ENCODE results near the gene SLC16A6. TPM values are rescaled to one million over a fixed set of nuclear protein-coding genes. Genes with fewer than 3 reads are reported as not detected.

Gene SLC16A6
- polyA plus RNA-seq, 3 donors = 12.3 to 24.7 (median 14.0) TPM

DNA sequence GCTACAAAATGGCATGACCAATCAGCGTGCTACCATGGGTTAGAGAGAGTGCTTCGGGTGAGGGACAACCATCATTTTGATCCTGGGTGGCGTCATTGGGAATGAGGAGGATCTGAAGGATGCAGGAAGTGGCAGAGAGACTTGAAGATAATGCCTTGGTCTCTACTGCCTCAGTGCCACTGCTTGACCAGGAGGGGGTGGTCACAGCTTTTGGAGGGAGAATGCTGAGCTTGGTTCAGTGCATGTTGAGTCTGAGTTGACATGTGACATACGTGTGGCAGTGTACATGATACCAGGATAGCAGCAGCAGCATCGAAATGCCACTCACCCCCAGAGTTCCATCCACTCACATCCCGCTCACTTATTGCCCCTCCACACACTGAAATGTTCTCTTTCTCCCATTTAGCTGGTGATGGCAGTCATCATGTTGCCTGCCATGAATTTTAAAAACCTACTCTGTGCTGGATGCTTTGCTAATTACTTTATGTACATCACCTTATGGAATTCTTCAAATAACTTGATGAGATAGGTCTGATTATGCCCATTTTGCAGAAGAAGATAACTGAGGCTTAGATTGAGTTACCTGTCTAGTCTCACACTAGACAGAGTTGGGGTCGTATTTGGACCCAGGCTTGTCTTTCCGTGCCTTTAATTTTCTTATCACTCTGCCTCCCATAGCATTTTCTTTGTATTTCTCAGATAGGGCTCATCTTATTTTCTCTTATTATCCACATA lies 37.1 kb upstream of the SLC16A6 start:
- 94% methylated on average over 7 of the region's 8 CpGs for WGBS (ENCODE audit: insufficient coverage)
- Histone ChIP-seq H3K27ac (ENCODE audit: low read depth in 1 of 2, low read length in 2 of 2) (no peak overlapping the region), H3K4me3 (replicated peaks in 1 of 3; ENCODE audit: low read depth in 2 of 3, low read length in 3 of 3) (no peak overlapping the region), H3K9me3 (replicated peaks in 1 of 2; ENCODE audit: control insufficient read depth in 1 of 2, insufficient read depth in 1 of 2, low read length in 2 of 2) (peaks cover 18 to 30% of the 10 kb centered on the region in 2 donors), H2AFZ (ENCODE audit: insufficient read depth, low read depth, low read length, poor library complexity, severe bottlenecking) (no peak overlapping the region), H3K4me2 (replicated peaks; ENCODE audit: extremely low read depth, low read length, poor library complexity, severe bottlenecking) (no peak overlapping the region), H4K20me1 (ENCODE audit: insufficient read depth, low read length) (no peaks in the 10 kb centered on the region), H3K4me1 (ENCODE audit: control insufficient read depth in 1 of 2, insufficient read depth in 2 of 2, low read length in 2 of 2) (no peaks in the 10 kb centered on the region), H3K36me3 (replicated peaks in 1 of 2; ENCODE audit: control insufficient read depth in 1 of 2, insufficient read depth in 2 of 2, low read length in 2 of 2) (no peaks in the 10 kb centered on the region), H3K79me2 (ENCODE audit: insufficient read depth, low read length) (no peaks in the 10 kb centered on the region), H3K27me3 (ENCODE audit: control insufficient read depth in 2 of 2, insufficient read depth in 2 of 2, low read length in 2 of 2) (no peaks in the 10 kb centered on the region), H3K9ac (ENCODE audit: insufficient read depth, low read length, poor library complexity, severe bottlenecking) (no peak overlapping the region)
- H3K27ac Mint-ChIP-seq = no peak overlapping the region
- peaks cover 23% of the 10 kb centered on the region in 2 donors for H3K36me3 Mint-ChIP-seq
- TF ChIP-seq, protein P1, sequence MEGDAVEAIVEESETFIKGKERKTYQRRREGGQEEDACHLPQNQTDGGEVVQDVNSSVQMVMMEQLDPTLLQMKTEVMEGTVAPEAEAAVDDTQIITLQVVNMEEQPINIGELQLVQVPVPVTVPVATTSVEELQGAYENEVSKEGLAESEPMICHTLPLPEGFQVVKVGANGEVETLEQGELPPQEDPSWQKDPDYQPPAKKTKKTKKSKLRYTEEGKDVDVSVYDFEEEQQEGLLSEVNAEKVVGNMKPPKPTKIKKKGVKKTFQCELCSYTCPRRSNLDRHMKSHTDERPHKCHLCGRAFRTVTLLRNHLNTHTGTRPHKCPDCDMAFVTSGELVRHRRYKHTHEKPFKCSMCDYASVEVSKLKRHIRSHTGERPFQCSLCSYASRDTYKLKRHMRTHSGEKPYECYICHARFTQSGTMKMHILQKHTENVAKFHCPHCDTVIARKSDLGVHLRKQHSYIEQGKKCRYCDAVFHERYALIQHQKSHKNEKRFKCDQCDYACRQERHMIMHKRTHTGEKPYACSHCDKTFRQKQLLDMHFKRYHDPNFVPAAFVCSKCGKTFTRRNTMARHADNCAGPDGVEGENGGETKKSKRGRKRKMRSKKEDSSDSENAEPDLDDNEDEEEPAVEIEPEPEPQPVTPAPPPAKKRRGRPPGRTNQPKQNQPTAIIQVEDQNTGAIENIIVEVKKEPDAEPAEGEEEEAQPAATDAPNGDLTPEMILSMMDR (IDR thresholded peaks at IDR 0.05) = no peak
- peaks cover 25 to 30% (median 28%) of the 10 kb centered on the region in 7 donors for H3K9me3 Mint-ChIP-seq
- peaks cover 15% of the 10 kb centered on the region for H3K4me1 Mint-ChIP-seq
- no peak overlapping the region for H3K4me3 Mint-ChIP-seq
- intact Hi-C loops (cut with micrococcal nuclease) = no loop called here
- H3K27me3 Mint-ChIP-seq (ENCODE audit: low read depth in 3 of 3) = peaks cover 0 to 3% (median 2%) of the 10 kb centered on the region in 3 donors
- DNase-seq = no peak

- no peak overlapping the region for H3K4me3 Mint-ChIP-seq
- peaks cover 15 to 19% (median 17%) of the 10 kb centered on the region in 7 donors for H3K9me3 Mint-ChIP-seq
- Histone ChIP-seq H3K4me2 (replicated peaks; ENCODE audit: extremely low read depth, low read length, poor library complexity, severe bottlenecking) (no peak overlapping the region), H3K9me3 (replicated peaks in 1 of 2; ENCODE audit: control insufficient read depth in 1 of 2, insufficient read depth in 1 of 2, low read length in 2 of 2) (peaks cover 6 to 19% of the 10 kb centered on the region in 2 donors), H3K27me3 (ENCODE audit: control insufficient read depth in 2 of 2, insufficient read depth in 2 of 2, low read length in 2 of 2) (no peaks in the 10 kb centered on the region), H3K4me1 (ENCODE audit: control insufficient read depth in 1 of 2, insufficient read depth in 2 of 2, low read length in 2 of 2) (no peaks in the 10 kb centered on the region), H2AFZ (ENCODE audit: insufficient read depth, low read depth, low read length, poor library complexity, severe bottlenecking) (no peak overlapping the region), H3K27ac (ENCODE audit: low read depth in 1 of 2, low read length in 2 of 2) (no peak overlapping the region), H4K20me1 (ENCODE audit: insufficient read depth, low read length) (no peaks in the 10 kb centered on the region), H3K79me2 (ENCODE audit: insufficient read depth, low read length) (no peaks in the 10 kb centered on the region), H3K4me3 (replicated peaks in 1 of 3; ENCODE audit: low read depth in 2 of 3, low read length in 3 of 3) (no peak overlapping the region), H3K36me3 (replicated peaks in 1 of 2; ENCODE audit: control insufficient read depth in 1 of 2, insufficient read depth in 2 of 2, low read length in 2 of 2) (no peaks in the 10 kb centered on the region), H3K9ac (ENCODE audit: insufficient read depth, low read length, poor library complexity, severe bottlenecking) (no peak overlapping the region)
- TF ChIP-seq, protein P1 (IDR thresholded peaks at IDR 0.05) = no peak
- peaks cover 0 to 3% (median 1%) of the 10 kb centered on the region in 3 donors for H3K27me3 Mint-ChIP-seq (ENCODE audit: low read depth in 3 of 3)
- WGBS (ENCODE audit: insufficient coverage) = 69% methylated on average over 4 of the region's 5 CpGs
- H3K36me3 Mint-ChIP-seq = peaks cover 17 to 24% of the 10 kb centered on the region in 2 donors
- peaks cover 15% of the 10 kb centered on the region for H3K4me1 Mint-ChIP-seq
- peak in 2 of 3 donors; percentile 18 to 29 for DNase-seq
- intact Hi-C loops (cut with micrococcal nuclease) = no loop called here
- peak overlapping the region in 1 of 7 donors; percentile 67 for H3K27ac Mint-ChIP-seq
These were observed 35.8 kb upstream of the SLC16A6 start for GRCh38 chr17:68326681-68327080.
